HG02588 (cell line): ENCODE data around the gene BLMH.
"Not testable (repeated sequence)": the region's sequence is repeated elsewhere in the genome, so short reads cannot be mapped to it uniquely, and the experiment has no call there.

Source experiments
- ATAC-seq: cut with Tn5 transposase; IDR thresholded peaks from one replicate; pipeline ENCODE4 v1.9.1; 2021; ENCODE audit warnings: mild to moderate bottlenecking, moderate library complexity; ENCODE audit not compliant: unreplicated experiment

Gene BLMH

GRCh38 chr17:30207655-30208054, 84.1 kb downstream of the BLMH start:
- ATAC-seq, result no peak

DNA sequence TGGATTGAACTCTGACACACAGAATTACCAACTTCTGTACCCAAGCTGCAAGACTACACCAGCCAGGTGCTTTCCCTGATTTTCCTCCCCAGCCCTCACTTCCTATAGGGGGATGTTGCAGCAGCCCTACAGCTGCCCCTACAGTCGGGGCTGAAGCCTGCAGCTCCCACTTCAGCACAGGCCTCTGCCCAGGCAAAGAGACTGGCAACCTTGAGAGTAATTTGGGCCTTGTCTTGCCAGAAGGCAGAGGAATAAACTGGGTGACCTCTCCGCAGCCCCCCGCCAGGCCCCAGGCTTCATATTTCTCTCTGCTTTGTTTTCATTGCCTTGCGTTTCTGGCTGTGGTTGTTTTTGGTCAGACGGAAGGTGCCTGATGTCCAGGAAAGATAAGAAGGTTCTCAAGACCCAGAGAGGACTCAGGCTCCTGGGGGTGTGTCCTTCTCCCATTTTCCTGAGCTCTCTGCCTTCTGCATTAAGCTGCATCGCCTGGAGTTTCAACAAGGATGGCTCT, 88.2 kb downstream of the BLMH start:
- ATAC-seq, result no peak

DNA sequence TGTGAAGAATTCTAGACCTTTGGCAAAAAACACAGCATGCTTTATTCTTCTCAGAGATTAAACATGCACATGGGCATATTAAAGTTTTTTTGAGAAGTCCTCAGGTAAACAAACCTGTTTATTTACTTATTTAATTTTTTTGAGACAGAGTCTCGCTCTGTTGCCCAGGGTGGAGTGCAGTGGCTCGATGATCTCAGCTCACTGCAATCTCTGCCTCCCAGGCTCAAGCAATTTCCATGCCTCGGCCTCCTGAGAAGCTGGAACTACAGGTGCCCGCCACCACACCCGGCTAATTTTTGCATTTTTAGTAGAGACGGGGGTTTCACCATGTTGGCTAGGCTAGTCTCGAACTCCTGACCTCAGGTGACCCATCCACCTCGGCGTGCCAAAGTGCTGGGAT, 91.1 kb downstream of the BLMH start:
- ATAC-seq, result not testable (repeated sequence)

DNA sequence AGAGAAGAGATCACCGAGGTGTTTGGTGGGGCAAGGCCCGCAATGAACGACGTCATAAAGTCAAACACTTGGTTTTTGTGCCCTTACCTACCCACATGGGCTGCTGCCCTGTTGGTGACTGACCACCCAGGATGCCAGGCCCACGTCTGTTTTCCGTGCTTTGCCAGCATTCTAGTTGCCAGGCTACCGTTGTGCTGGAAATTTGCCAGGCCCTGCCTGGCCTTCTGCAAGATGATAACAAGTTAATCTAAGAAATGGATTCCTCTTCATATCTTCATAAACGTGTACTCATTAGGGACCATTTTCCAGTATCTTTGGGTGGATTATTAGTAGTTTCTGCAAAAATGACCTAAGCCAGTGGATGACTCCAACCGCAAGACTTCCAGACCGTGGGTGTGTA, 91.6 kb downstream of the BLMH start:
- ATAC-seq, result no peak

DNA sequence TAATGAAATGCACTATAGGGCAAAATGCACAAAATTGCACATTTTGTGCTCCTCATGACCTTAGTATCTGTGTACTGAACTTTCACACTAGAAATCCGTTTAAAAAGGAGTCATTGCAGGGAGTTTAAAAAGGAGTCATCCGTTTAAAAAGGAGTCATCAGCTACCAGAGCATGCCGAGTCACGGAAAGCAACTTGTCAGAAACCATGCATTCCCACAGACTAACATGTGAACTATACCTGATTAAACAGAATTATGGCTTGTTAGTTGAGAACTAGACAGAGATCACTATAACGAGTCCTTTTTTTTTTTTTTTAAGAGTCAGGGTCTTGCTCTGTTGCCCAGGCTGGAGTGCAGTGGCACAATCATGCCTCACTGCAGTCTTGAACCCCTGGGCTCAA, 92.1 kb downstream of the BLMH start:
- no peak for ATAC-seq
